Activated CD8-positive, alpha-beta T cell treated with anti-CD3 and anti-CD28 coated beads for 36 hours (primary cell): ENCODE data around the gene CAP1. TPM values are rescaled to one million over a fixed set of nuclear protein-coding genes. Genes with fewer than 3 reads are reported as not detected.

Experiments used
- ATAC-seq: fragments of 200-7000 bp; cut with Tn5 transposase; one replicate; pipeline ENCODE4 v1.10.0; 2021; ENCODE audit warnings: mild to moderate bottlenecking, moderate library complexity
- CTCF ChIA-PET: fragments of 350-600 bp; sonication (Branson Sonifier 250); formaldehyde crosslinking; loops from one replicate; lab custom pipeline; 2021; ENCODE audit warnings: antibody characterized with exemption; lab: Charles Lee
- POLR2A ChIA-PET: fragments of 350-600 bp; sonication (Branson Sonifier 250); formaldehyde crosslinking; loops from one replicate; lab custom pipeline; 2021; ENCODE audit warnings: antibody characterized with exemption; lab: Charles Lee
- DNase-seq: peaks from one replicate; pipeline ENCODE4 v3.0.0-alpha.2; 2020
- H3K27ac Mint-ChIP-seq: one replicate; pipeline ENCODE4 v1.8.0; 2021; ENCODE audit warnings: mild to moderate bottlenecking, mixed read lengths
- H3K27me3 Mint-ChIP-seq: one replicate; pipeline ENCODE4 v1.8.0; 2021; ENCODE audit warnings: mixed read lengths
- H3K36me3 Mint-ChIP-seq: one replicate; pipeline ENCODE4 v1.8.0; 2021; ENCODE audit warnings: low read depth, mixed read lengths
- H3K4me1 Mint-ChIP-seq: one replicate; pipeline ENCODE4 v1.8.0; 2021; ENCODE audit warnings: low read depth, mixed read lengths
- H3K4me3 Mint-ChIP-seq: one replicate; pipeline ENCODE4 v1.8.0; 2021; ENCODE audit warnings: mild to moderate bottlenecking, moderate library complexity, mixed read lengths
- H3K9me3 Mint-ChIP-seq: one replicate; pipeline ENCODE4 v1.8.0; 2021; ENCODE audit warnings: mixed read lengths
- intact Hi-C: fragments of 100-400 bp; cut with micrococcal nuclease; formaldehyde crosslinking; loops from one replicate; pipeline ENCODE4 v1.10.0; 2022
- total RNA-seq, 2 experiments: library from RNA; stranded (reverse); gene quantifications; one replicate each; pipeline ENCODE4 v1.2.3, GENCODE V29; 2021
- TF ChIP-seq, protein P1 (sequence below): fragments of 200-600 bp; IDR thresholded peaks from one replicate; pipeline ENCODE4 v1.8.0; 2022; ENCODE audit warnings: antibody characterized with exemption, mild to moderate bottlenecking

The CAP1 gene
- total RNA-seq, 2 experiments from 2014 or later: 511 to 512 TPM

DNA sequence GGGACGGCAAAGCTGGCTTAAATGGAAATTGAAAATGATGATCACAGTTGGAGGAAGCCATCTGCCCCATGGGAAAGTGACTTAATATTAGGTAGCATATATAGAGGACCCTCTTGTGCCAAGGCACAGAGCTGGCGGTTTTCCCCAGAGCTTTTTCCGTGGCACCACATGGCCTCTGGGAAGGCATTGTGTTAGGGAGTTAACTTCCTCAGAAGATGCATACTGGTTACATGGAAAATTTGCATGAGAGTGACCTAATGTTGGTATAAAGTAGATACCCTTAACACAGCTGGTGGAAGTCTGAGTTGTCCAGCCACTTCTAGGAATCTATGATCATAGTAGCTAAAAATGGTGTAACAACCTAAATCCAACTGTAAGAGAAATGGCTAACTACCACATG is 27.3 kb downstream of the CAP1 start:
- H3K4me1 Mint-ChIP-seq: peaks cover 46% of the 10 kb centered on the region
- H3K27ac Mint-ChIP-seq: peak overlapping the region; percentile 91
- no peak overlapping the region for H3K4me3 Mint-ChIP-seq
- ChIA-PET CTCF (interaction anchor here (0.5 to 1.2 kb wide), 2 partner anchors 153 to 271 kb away, joined by 3 read pairs; no protein-coding TSS in a partner anchor), POLR2A (interaction anchor here (1.2 to 1.4 kb wide), 2 partner anchors 10 to 18 kb away, joined by 3 to 4 read pairs; no protein-coding TSS in a partner anchor)
- intact Hi-C loops: no loop called here
- no peak for DNase-seq
- ATAC-seq: no peak
- no peaks in the 10 kb centered on the region for H3K27me3 Mint-ChIP-seq
- H3K36me3 Mint-ChIP-seq: peaks cover 84% of the 10 kb centered on the region
- H3K9me3 Mint-ChIP-seq: no peaks in the 10 kb centered on the region
- TF ChIP-seq, protein P1, sequence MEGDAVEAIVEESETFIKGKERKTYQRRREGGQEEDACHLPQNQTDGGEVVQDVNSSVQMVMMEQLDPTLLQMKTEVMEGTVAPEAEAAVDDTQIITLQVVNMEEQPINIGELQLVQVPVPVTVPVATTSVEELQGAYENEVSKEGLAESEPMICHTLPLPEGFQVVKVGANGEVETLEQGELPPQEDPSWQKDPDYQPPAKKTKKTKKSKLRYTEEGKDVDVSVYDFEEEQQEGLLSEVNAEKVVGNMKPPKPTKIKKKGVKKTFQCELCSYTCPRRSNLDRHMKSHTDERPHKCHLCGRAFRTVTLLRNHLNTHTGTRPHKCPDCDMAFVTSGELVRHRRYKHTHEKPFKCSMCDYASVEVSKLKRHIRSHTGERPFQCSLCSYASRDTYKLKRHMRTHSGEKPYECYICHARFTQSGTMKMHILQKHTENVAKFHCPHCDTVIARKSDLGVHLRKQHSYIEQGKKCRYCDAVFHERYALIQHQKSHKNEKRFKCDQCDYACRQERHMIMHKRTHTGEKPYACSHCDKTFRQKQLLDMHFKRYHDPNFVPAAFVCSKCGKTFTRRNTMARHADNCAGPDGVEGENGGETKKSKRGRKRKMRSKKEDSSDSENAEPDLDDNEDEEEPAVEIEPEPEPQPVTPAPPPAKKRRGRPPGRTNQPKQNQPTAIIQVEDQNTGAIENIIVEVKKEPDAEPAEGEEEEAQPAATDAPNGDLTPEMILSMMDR: no peak

DNA sequence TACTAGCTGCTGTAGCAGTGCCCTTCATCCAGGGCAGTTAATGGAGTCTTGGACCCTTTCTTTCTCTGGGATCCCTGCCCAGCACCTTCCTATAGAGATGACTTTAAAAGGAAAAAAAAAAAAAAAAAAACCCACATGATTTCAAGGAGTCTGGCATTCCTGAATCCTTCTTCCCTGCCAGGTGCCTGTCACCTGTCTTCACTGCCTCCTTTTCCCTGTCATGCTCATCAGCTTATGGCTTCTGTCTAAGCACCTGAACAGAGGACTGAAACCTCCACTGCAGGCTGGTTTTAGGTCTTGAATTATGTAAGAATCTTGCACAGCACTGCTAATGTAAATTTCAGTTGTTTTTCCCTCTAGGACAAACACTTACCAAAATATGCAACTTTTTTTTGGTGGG is 31.6 kb downstream of the CAP1 start:
- ChIA-PET CTCF (interaction anchor here (1.9 to 2.3 kb wide), 2 partner anchors 11 to 72 kb away, joined by 7 to 8 read pairs; no protein-coding TSS in a partner anchor), POLR2A (interaction anchor here (1.6 to 8.5 kb wide), 2 partner anchors 8 to 12 kb away, joined by 3 to 48 read pairs; no protein-coding TSS in a partner anchor)
- Mint-ChIP-seq H3K4me1 (peaks cover 19% of the 10 kb centered on the region), H3K27ac (peak overlapping the region; percentile 67), H3K4me3 (no peak overlapping the region), H3K9me3 (no peaks in the 10 kb centered on the region), H3K27me3 (no peaks in the 10 kb centered on the region), H3K36me3 (peaks cover 69% of the 10 kb centered on the region)
- DNase-seq: no peak
- intact Hi-C loops: no loop called here
- TF ChIP-seq, protein P1: no peak
- ATAC-seq: no peak

DNA sequence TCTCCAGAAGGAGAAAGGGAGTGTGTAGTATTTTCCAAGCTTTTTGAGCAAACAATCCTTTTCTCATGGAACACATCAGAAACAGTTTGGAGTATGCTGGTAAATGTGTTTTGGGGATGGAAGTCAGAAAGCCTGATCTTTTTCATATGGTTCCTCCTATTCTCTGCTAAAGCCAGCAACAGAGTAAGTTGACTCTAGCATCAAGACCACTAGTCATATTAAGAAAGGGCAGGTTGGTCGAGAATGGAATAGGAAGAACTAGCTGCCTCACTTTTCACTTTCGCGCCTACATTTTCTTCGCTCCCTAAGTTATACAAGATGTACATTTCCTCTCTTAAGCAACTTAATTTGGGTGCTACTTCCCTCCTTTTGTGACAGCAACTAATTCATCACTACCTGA is 32.5 kb downstream of the CAP1 start:
- intact Hi-C loops: no loop called here
- H3K4me3 Mint-ChIP-seq: no peak overlapping the region
- ATAC-seq (no peak), DNase-seq (no peak)
- POLR2A ChIA-PET: interaction anchor here (8.5 kb wide), 1 partner anchor 9 kb away, joined by 48 read pairs; no protein-coding TSS in a partner anchor
- peak overlapping the region; percentile 67 for H3K27ac Mint-ChIP-seq
- no peaks in the 10 kb centered on the region for H3K9me3 Mint-ChIP-seq
- peaks cover 61% of the 10 kb centered on the region for H3K36me3 Mint-ChIP-seq
- TF ChIP-seq, protein P1: no peak
- CTCF ChIA-PET: interaction anchor here (1.4 to 2.3 kb wide), 2 partner anchors 71 to 80 kb away, joined by 5 to 7 read pairs; no protein-coding TSS in a partner anchor
- no peaks in the 10 kb centered on the region for H3K27me3 Mint-ChIP-seq
- H3K4me1 Mint-ChIP-seq: peaks cover 12% of the 10 kb centered on the region

DNA sequence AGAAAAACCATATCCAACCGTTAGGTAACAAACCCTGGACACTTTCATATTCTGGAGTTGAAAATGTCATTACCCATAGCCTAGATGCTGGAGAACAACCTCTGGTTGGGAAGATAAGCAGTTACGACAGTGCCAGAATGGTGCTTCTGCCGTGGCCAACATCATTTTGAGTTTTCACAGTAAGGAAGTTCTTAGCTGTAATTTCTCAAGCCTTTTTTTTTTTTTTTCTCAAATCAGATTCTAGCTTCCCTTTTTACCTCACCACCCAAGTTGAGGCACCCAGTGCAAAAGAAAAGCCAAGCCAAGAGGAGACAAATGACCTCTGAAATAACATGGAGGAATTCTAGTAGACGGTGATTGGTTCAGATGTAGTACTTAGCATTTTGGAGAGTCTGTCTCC is 34.7 kb downstream of the CAP1 start:
- CTCF ChIA-PET: interaction anchor here (1.0 to 4.7 kb wide), 6 partner anchors 10 to 263 kb away, joined by 3 to 28 read pairs (median 7); no protein-coding TSS in a partner anchor
- intact Hi-C loops: no loop called here
- POLR2A ChIA-PET: interaction anchor here (1.0 to 8.5 kb wide), 4 partner anchors 11 to 286 kb away, joined by 3 to 48 read pairs (median 4); no protein-coding TSS in a partner anchor
- peak overlapping the region; percentile 38 for H3K27ac Mint-ChIP-seq
- H3K36me3 Mint-ChIP-seq: peaks cover 58% of the 10 kb centered on the region
- TF ChIP-seq, protein P1: no peak
- ATAC-seq: no peak
- no peak overlapping the region for H3K4me3 Mint-ChIP-seq
- H3K27me3 Mint-ChIP-seq: no peaks in the 10 kb centered on the region
- no peaks in the 10 kb centered on the region for H3K9me3 Mint-ChIP-seq
- no peak for DNase-seq
- peaks cover 12% of the 10 kb centered on the region for H3K4me1 Mint-ChIP-seq

DNA sequence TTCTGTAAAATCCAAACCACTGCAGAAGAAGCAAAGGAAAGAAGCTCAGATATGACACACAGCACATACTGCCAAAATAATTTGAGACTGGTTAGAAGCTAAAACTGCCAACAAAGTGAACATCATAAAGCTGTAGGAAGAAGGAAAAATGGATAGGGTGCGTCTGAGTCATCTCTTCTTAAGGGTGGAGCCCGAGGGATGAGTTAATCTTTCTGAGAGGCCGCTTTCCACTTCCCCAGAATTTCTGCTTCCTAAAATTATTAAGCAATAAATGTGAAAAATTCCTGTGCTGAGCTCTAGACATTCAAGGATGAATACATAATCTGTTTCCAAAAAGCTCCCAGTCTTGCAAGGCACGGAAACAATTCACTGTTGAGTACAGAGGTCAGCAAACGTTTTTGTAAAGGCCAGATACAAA is 36.4 kb downstream of the CAP1 start:
- H3K4me3 Mint-ChIP-seq: no peak overlapping the region
- ATAC-seq (no peak), DNase-seq (no peak)
- ChIA-PET CTCF (interaction anchor here (0.9 to 4.7 kb wide), 8 partner anchors 8 to 324 kb away, joined by 3 to 28 read pairs (median 16); no protein-coding TSS in a partner anchor), POLR2A (interaction anchor here (0.5 to 8.5 kb wide), 6 partner anchors 13 to 308 kb away, joined by 3 to 48 read pairs (median 3); no protein-coding TSS in a partner anchor)
- intact Hi-C loops: no loop called here
- H3K27me3 Mint-ChIP-seq: no peaks in the 10 kb centered on the region
- H3K9me3 Mint-ChIP-seq: no peaks in the 10 kb centered on the region
- TF ChIP-seq, protein P1: no peak
- peaks cover 43% of the 10 kb centered on the region for H3K36me3 Mint-ChIP-seq
- H3K4me1 Mint-ChIP-seq: peaks cover 12% of the 10 kb centered on the region
- peak overlapping the region; percentile 38 for H3K27ac Mint-ChIP-seq
